ENCODE data around the gene MMP17.

GRCh38 chr12:131883521-131883900 is 55.3 kb downstream of the MMP17 start:
- TF ChIP-seq CTCF (IDR thresholded peaks at IDR 0.05) (no peak), POLR2A (IDR thresholded peaks at IDR 0.05) (no peak)
